ENCODE measurements around the gene SCN5A. TPM values are rescaled to one million over a fixed set of nuclear protein-coding genes. Genes with fewer than 3 reads are reported as not detected.

The SCN5A gene
- total RNA-seq, 1 donor from 2014 or later, result 239 TPM

DNA sequence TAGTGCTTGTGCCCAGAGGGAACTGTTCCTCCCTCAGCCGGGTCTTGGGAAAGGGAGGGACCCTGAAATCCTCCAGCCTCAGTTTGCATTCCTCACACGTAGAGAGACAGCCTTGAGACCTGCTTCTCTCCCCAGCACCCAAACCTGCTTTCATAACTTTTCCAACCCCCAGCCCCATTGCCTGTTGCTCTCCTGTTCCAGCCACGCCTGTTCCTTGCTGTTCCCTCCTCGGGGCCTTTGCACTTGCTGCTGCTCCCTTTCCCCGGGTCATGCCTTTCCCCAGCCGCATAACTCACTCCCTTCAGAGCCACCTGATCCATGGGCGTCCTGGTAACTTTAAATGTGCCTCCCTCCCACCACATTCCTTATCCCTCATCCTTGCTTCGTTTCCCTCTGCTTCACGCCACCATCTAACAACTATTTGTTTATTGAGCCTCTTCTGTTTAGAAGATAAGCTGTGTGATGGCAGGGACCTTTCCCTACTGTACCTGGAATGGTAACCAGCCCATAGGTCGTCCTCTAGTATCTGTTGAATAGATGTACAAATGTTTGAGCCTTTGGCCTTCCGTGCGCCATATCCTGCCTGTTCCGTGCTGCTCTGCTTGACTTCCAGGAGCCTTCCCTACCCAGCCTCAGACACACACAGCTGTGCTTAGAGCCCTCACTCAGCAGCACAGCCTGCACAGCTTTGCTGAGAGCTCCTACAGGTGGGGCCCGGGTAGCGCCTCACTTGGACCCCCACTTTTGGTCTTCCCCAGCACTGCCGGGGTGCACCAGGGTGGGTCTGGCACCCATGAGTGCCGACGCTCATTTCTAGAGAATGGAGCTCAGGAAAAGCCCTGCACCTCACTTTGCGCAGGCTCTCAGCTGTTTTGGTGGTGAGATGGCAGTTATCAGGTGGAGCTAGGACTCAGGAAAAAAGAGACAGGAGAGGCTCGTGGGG, 60.2 kb downstream of the SCN5A start:
- TF ChIP-seq, protein P1, sequence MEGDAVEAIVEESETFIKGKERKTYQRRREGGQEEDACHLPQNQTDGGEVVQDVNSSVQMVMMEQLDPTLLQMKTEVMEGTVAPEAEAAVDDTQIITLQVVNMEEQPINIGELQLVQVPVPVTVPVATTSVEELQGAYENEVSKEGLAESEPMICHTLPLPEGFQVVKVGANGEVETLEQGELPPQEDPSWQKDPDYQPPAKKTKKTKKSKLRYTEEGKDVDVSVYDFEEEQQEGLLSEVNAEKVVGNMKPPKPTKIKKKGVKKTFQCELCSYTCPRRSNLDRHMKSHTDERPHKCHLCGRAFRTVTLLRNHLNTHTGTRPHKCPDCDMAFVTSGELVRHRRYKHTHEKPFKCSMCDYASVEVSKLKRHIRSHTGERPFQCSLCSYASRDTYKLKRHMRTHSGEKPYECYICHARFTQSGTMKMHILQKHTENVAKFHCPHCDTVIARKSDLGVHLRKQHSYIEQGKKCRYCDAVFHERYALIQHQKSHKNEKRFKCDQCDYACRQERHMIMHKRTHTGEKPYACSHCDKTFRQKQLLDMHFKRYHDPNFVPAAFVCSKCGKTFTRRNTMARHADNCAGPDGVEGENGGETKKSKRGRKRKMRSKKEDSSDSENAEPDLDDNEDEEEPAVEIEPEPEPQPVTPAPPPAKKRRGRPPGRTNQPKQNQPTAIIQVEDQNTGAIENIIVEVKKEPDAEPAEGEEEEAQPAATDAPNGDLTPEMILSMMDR (IDR thresholded peaks at IDR 0.05; ENCODE audit: borderline replicate concordance), result no peak
- H3K27me3 ChIP-seq (ENCODE audit: low read depth), result no peaks in the 10 kb centered on the region
- no peak for DNase-seq
- peak overlapping the region; percentile 68 for H3K27ac ChIP-seq (replicated peaks)
- peaks cover 49% of the 10 kb centered on the region for H3K4me1 ChIP-seq
- H3K36me3 ChIP-seq, result peaks cover 25% of the 10 kb centered on the region
- H3K9me3 ChIP-seq (replicated peaks), result no peaks in the 10 kb centered on the region
- no peak overlapping the region for H3K4me3 ChIP-seq
- intact Hi-C loops (cut with micrococcal nuclease), result no loop called here

GRCh38 chr3:38588371-38588971, 61.0 kb downstream of the SCN5A start:
- DNase-seq, result peak; percentile 65
- Histone ChIP-seq H3K4me3 (no peak overlapping the region), H3K36me3 (peaks cover 26% of the 10 kb centered on the region), H3K4me1 (peaks cover 49% of the 10 kb centered on the region), H3K27me3 (ENCODE audit: low read depth) (no peaks in the 10 kb centered on the region), H3K9me3 (replicated peaks) (no peaks in the 10 kb centered on the region), H3K27ac (replicated peaks) (peak overlapping the region; percentile 68)
- intact Hi-C loops (cut with micrococcal nuclease), result no loop called here
- TF ChIP-seq, protein P1 (IDR thresholded peaks at IDR 0.05; ENCODE audit: borderline replicate concordance), result no peak

GRCh38 chr3:38587548-38588131, 61.8 kb downstream of the SCN5A start:
- peaks cover 52% of the 10 kb centered on the region for H3K4me1 ChIP-seq
- H3K27ac ChIP-seq (replicated peaks), result peak overlapping the region; percentile 68
- TF ChIP-seq, protein P1 (IDR thresholded peaks at IDR 0.05; ENCODE audit: borderline replicate concordance), result no peak
- no peak for DNase-seq
- H3K36me3 ChIP-seq, result peaks cover 26% of the 10 kb centered on the region
- intact Hi-C loops (cut with micrococcal nuclease), result no loop called here
- no peak overlapping the region for H3K4me3 ChIP-seq
- no peaks in the 10 kb centered on the region for H3K27me3 ChIP-seq (ENCODE audit: low read depth)
- no peaks in the 10 kb centered on the region for H3K9me3 ChIP-seq (replicated peaks)

DNA sequence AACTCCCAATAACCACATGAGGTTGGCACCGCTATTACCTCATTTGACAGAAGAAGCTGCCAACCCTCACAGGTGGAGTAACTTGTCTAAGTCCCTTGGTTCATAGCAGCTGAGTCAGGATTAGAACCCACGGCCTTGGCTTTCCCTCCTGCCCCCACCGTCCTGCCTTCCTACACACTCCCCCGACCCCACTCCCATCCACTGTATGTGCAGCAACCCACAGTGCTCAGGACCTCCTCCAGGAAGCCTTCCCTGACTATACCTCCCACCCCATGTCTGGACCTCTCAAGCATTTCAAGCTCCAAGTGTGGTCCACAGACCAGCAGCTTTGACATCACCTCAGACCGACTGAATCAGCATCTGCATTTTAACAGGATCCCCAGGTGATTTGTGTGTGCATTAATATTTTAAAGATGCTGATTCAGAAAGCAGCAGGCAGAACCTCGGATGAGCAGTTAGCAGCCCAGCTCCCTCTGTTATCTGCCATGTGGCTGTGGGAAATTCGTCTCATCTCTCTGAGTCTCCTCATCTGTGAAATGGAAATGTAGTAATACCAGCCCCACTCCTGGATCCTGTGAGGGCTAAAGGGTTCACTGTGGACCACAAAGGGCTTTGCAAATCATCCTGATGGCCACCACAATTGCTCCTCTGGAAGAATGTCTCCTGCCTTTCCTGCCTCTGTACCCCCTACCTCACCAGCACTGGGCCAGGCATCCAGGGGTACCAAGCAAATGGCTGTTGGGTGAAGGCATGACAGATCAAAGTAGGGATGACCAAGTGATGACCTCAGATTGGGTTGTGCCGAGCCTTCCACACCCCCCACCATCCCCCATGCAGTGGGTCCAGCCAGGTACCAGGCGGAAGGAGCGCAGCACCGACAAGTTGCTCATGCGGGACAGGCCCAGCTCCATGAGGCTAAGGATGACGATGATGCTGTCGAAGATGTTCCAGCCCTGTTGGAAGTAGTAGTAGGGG, 62.7 kb downstream of the SCN5A start:
- TF ChIP-seq, protein P1 (IDR thresholded peaks at IDR 0.05; ENCODE audit: borderline replicate concordance), result no peak
- intact Hi-C loops (cut with micrococcal nuclease), result no loop called here
- Histone ChIP-seq H3K27me3 (ENCODE audit: low read depth) (no peaks in the 10 kb centered on the region), H3K9me3 (replicated peaks) (no peaks in the 10 kb centered on the region), H3K27ac (replicated peaks) (peak overlapping the region; percentile 68), H3K36me3 (peaks cover 26% of the 10 kb centered on the region), H3K4me3 (no peak overlapping the region), H3K4me1 (peaks cover 60% of the 10 kb centered on the region)
- DNase-seq, result no peak

All from left ventricle myocardium inferior (tissue), 1 donor.